ENCODE data around the gene SRRM4.
A peak's percentile ranks its signal among the peaks of the same experiment; 100 is the strongest.

The SRRM4 gene

GRCh38 chr12:119206348-119207062 is 225.2 kb downstream of the SRRM4 start:
- no peak for DNase-seq

GRCh38 chr12:119207063-119207560 is 225.8 kb downstream of the SRRM4 start:
- no peak for DNase-seq

- DNase-seq, result peak; percentile 79
Observed at GRCh38 chr12:119208626-119209061, 227.3 kb downstream of the SRRM4 start.

GRCh38 chr12:119211884-119212283 is 230.5 kb downstream of the SRRM4 start:
- no peak for DNase-seq
